ENCODE results near the gene C10orf120.

C10orf120 gene

DNA sequence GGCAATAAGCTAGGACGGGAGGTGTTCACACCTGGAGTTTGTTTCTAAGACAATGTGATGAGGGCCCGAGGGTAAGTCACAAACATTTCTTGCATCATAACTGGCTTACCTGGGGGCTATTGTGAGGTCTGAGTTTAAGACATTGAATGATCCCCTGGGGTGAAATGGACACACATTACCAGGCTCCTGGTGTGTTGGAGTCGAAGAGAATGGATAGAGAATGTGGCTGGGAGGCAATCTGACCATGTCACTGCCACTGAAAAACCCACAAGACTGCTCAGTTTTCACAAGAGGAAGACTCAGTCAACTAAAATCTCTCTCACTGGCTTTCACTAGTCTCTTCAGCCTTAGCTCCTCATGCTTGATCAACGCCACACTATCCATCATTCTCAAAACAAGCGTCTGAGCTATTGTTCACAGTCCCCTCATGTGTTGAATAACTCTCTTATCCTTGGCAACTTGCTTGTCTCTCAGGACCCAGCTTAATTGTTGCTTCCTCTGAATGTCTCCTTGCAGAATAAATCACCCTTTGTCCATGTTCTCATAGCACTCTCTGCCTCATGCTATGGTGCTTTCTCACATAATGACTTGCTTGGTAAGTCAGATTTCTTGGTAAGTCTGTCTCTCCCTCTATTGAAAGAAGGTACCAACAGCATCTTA, at the start of gene C10orf120:
Gene C10orf120, minus strand, starts transcription at position 51 of the 660 bp plus-strand sequence. CDS start 56 bp downstream, outside the sequence.
- TF ChIP-seq, protein P1, sequence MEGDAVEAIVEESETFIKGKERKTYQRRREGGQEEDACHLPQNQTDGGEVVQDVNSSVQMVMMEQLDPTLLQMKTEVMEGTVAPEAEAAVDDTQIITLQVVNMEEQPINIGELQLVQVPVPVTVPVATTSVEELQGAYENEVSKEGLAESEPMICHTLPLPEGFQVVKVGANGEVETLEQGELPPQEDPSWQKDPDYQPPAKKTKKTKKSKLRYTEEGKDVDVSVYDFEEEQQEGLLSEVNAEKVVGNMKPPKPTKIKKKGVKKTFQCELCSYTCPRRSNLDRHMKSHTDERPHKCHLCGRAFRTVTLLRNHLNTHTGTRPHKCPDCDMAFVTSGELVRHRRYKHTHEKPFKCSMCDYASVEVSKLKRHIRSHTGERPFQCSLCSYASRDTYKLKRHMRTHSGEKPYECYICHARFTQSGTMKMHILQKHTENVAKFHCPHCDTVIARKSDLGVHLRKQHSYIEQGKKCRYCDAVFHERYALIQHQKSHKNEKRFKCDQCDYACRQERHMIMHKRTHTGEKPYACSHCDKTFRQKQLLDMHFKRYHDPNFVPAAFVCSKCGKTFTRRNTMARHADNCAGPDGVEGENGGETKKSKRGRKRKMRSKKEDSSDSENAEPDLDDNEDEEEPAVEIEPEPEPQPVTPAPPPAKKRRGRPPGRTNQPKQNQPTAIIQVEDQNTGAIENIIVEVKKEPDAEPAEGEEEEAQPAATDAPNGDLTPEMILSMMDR (conservative IDR thresholded peaks at IDR 0.05; ENCODE audit: low read depth, low read length), result no peak
- no peak within 1 kb of the TSS for H3K4me3 ChIP-seq (ENCODE audit: low read depth, low read length)
- no peak for DNase-seq (ENCODE audit: low read depth)

DNA sequence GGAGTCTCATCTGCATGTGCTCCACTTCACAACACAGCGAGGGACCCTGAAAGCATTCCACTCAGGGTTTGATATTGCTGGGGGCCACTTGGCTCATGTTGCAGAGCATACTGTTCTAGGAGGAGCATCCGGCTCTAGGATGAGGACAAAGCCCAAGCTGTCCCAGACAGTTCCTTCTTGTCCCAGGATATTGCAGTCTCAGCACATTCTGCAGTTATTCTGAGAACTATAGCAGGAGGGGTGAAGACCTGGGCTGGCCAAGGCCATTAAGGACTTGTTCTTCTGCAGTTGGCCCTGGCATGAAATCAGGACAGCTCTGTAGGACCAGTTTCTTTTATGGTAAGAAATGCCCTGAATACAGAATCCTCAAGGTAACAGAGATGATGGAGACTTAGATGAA, 48.9 kb upstream of the C10orf120 start:
- DNase-seq (ENCODE audit: low read depth), result no peak
- TF ChIP-seq, protein P1 (conservative IDR thresholded peaks at IDR 0.05; ENCODE audit: low read depth, low read length), result no peak
- H3K4me3 ChIP-seq (ENCODE audit: low read depth, low read length), result no peak overlapping the region

DNA sequence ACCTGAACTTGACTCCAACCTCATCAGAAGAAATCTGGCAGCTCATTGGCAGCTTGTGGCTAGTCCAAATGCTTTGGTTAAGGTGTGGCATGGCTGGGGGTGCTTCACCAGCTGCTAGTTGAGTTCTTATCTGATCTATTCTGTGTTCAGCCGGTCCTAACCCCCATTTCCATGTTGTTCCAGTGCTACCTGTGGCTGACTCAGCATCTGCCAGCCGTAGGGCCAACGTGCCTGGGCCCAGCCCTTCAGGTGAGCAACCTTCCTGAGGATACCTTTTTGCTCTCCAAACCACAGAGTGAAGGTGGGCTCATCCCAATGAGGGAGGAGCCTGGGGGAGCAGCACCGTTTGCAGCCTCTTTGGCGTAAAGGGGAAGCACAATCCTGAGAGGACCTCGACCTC, 46.8 kb upstream of the C10orf120 start:
- H3K4me3 ChIP-seq (ENCODE audit: low read depth, low read length), result no peak overlapping the region
- TF ChIP-seq, protein P1 (conservative IDR thresholded peaks at IDR 0.05; ENCODE audit: low read depth, low read length), result no peak
- no peak for DNase-seq (ENCODE audit: low read depth)

DNA sequence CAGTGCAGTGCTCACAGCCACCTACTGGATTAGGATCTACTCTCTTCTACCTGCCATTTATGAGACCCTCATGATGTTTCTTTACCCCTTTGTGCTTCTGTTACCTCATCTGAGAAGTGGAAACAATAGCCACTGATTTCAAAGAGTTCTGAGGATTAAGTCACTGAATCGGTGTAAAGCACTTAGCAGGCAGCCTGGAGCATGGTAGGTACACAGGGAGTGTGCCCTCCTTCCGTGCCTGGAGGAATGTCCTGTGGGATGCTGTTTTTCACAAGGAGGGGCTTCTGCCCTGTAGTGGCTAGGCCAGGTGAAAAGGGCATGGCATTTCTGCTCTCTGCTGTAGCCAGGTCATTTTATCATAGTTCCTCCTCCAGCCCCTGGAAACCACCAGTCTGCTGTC, 44.6 kb upstream of the C10orf120 start:
- DNase-seq (ENCODE audit: low read depth), result no peak
- TF ChIP-seq, protein P1 (conservative IDR thresholded peaks at IDR 0.05; ENCODE audit: low read depth, low read length), result no peak
- H3K4me3 ChIP-seq (ENCODE audit: low read depth, low read length), result no peak overlapping the region

DNA sequence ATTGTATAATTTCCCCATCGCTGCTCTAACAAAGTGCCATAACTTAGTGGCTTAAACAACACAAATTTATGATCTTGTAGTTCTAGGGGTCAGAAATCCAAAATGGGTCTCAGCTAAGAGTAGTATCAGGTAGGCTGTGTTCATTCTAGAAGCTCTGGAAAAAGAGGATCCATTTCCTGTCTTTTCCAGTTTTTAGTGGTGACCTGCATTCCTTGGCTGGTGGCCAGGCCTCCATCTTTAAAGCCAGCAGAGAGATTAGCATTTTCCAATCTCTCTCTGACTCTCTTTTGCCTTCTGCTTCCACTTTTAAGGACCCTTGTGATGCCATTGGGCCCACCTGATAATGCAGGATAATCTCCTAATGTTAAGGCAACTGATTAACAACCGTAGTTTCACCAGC, 41.0 kb upstream of the C10orf120 start:
- DNase-seq (ENCODE audit: low read depth), result peak; percentile 2
- H3K4me3 ChIP-seq (ENCODE audit: low read depth, low read length), result no peak overlapping the region
- TF ChIP-seq, protein P1 (conservative IDR thresholded peaks at IDR 0.05; ENCODE audit: low read depth, low read length), result no peak

DNA sequence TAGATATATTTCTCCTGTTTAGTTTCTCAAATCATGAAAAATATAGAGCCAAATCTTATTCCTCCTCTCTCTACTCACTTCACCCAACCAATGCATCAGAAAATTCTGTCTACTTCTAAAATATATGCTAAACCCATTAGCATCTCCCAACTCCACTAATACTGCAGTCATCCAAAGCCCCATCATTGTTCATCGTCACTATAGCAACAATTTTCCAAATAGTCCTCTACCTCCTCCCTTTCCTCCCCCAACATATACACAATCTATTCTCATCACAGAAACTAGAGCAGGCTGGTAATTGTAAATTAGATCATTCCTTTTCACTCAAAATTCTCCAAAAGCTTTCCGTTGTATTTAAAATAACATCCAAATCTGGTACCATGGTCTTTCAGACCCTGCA, 38.4 kb upstream of the C10orf120 start:
- no peak for DNase-seq (ENCODE audit: low read depth)
- no peak overlapping the region for H3K4me3 ChIP-seq (ENCODE audit: low read depth, low read length)
- TF ChIP-seq, protein P1 (conservative IDR thresholded peaks at IDR 0.05; ENCODE audit: low read depth, low read length), result no peak
